22Rv1 (cell line): ENCODE measurements around the gene GPS1.
A peak's percentile ranks its signal among the peaks of the same experiment; 100 is the strongest.

Experiments
- H3K27ac ChIP-seq: fragments of 450-650 bp; 2 replicates; pipeline ENCODE4 v1.5.1; 2017
- ZFX ChIP-seq: fragments of 450-650 bp; IDR thresholded peaks from 2 replicates; pipeline ENCODE4 v1.6.1; 2017; ENCODE audit warnings: antibody characterized with exemption, borderline replicate concordance
- TF ChIP-seq, protein P1 (sequence below): fragments of 450-650 bp; IDR thresholded peaks from 2 replicates; pipeline ENCODE4 v1.5.1; 2017; ENCODE audit warnings: mild to moderate bottlenecking

The GPS1 gene

DNA sequence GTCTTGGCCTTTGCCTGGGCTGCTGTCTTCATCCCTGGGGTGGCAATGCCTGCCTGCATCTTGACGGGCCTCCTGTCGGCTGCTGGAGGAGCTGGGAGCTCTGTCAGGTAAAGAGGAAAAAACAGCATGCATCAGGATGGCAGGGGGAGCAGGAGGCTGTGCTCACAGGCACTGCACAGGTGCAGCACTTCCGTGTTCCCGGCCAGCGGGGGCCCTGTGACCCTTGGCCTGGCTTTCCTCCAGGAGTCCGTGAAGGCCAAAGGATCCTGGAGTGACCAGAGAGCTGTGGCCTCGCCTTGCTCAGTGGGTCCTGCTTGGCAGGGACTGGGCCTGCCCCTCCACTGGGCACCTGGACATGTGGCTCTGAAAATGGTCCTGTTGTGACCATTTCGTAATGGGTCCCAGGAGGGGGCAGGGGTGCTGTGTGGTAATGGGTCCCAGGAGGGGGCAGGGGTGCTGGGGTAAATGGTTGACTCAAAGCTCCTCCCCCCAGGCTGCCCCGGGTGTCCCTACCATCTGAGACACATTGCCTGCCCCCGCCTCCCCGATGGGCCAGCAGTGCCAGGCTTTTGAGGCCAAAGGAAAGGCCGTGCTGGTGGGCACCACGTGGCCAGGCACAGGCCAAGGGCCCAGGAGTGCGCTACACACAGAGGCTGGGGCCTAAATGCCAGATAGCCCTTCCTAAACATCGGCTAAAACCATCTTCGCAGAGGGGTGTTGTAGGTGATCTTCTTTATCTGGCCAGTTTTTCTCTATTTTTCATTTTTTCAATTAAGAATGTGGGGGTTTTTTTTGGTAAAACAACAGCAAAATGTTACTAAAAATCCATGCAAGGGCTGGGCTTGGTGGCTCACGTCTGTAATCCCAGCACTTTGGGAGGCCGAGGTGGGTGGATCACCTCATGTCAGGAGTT lies 50.3 kb downstream of the GPS1 start:
- no peak for TF ChIP-seq ZFX
- TF ChIP-seq, protein P1, sequence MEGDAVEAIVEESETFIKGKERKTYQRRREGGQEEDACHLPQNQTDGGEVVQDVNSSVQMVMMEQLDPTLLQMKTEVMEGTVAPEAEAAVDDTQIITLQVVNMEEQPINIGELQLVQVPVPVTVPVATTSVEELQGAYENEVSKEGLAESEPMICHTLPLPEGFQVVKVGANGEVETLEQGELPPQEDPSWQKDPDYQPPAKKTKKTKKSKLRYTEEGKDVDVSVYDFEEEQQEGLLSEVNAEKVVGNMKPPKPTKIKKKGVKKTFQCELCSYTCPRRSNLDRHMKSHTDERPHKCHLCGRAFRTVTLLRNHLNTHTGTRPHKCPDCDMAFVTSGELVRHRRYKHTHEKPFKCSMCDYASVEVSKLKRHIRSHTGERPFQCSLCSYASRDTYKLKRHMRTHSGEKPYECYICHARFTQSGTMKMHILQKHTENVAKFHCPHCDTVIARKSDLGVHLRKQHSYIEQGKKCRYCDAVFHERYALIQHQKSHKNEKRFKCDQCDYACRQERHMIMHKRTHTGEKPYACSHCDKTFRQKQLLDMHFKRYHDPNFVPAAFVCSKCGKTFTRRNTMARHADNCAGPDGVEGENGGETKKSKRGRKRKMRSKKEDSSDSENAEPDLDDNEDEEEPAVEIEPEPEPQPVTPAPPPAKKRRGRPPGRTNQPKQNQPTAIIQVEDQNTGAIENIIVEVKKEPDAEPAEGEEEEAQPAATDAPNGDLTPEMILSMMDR = no peak
- H3K27ac ChIP-seq = peak overlapping the region; percentile 97

DNA sequence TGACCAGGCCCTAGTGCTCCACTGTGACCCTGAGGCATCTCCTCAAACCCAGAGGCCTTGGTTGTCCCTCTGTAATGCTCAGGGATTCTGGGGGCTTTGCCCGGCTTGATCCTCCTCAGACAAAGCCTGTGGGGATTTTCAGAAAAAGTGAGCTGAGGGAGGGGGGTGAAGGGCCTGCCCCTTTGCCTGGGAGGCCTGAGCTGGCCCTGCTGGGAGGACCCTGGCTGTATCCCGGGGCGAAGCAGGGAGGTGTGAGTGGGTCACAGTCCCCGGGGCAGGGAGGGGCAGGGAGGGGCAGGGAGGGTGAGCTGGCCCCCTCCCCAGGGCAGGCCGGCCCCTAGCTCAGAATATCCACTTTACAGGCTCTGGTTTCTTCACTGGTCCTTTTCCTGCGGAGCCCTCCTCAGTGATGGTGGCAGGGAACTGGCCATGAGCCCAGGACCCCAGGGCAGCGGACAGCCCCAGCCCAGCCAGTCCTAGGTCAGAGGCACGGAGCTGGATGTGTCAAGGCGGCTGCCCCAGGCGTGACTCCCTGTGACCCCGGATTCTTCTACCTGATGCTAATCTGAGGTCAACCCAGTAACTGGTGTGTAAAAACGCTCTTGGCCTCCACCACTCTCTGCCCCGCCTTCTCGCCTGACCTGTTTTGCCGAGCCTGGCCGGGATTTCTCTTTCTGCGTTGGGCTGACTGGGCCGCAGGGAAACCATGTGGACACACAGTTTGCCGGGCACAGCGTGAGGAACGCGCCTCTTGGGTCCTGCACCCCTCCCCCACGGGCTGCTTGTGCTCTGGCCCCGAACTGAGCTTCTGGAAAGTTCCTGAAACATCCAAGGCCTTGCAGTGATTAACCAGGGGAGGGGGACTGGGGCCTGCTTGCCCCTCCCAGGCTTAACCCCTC lies 52.1 kb downstream of the GPS1 start:
- TF ChIP-seq, protein P1 = no peak
- no peak for TF ChIP-seq ZFX
- peak overlapping the region; percentile 97 for H3K27ac ChIP-seq

DNA sequence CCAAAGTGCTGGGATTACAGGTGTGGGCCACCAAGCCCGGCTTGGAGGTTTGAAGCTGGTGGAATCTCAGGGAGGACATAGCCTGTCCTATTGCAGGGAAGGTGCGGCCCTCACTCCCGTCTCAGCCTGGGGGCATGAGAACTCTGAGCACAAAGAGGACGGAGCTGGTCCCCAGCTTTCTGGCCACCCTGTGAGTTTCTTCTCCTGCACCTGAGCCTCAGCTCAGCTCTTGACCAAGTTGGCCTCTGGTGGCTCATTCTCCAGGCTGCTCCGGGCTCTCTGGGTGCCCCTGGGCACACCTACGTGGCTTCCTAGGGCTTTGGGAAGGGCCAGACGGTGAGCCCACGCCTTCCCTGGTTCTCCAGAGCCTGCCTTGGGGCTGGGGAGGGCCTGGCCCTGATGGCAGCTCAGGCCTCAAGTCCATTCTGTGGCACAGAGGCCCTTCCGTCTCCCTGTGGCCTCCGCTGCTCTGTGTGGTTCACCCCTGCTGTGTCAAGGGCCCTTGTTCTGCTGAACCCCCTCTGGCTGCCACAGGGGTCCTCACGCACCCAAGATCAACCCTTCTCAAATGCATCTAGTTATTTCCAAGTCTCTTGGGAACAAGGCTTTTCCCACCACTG lies 53.2 kb downstream of the GPS1 start:
- H3K27ac ChIP-seq = peak overlapping the region; percentile 97
- no peak for TF ChIP-seq ZFX

DNA sequence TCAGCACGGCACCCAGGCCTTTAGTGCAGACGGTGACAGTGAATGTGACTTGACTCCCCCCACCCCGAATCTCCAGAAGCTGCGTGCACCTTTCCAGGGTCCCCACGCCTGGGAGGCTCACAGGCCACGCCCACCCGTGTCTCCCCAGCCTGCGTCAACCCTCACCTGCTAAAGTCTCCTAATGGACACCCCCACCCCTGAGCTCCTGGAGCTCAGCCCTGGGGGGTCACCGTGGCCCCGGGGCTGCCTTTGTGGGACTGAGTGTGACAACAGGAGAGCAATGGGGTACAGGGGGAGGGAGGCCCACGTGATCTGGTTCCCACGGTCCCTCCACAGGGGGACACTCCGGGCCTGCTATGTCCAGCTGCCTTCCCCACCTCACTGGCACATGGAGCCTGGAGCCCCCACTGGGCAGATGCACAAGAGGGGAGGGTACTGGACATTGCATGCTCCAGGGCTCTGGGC lies 53.8 kb downstream of the GPS1 start:
- H3K27ac ChIP-seq = peak overlapping the region; percentile 97
- no peak for TF ChIP-seq ZFX
- TF ChIP-seq, protein P1 = no peak

DNA sequence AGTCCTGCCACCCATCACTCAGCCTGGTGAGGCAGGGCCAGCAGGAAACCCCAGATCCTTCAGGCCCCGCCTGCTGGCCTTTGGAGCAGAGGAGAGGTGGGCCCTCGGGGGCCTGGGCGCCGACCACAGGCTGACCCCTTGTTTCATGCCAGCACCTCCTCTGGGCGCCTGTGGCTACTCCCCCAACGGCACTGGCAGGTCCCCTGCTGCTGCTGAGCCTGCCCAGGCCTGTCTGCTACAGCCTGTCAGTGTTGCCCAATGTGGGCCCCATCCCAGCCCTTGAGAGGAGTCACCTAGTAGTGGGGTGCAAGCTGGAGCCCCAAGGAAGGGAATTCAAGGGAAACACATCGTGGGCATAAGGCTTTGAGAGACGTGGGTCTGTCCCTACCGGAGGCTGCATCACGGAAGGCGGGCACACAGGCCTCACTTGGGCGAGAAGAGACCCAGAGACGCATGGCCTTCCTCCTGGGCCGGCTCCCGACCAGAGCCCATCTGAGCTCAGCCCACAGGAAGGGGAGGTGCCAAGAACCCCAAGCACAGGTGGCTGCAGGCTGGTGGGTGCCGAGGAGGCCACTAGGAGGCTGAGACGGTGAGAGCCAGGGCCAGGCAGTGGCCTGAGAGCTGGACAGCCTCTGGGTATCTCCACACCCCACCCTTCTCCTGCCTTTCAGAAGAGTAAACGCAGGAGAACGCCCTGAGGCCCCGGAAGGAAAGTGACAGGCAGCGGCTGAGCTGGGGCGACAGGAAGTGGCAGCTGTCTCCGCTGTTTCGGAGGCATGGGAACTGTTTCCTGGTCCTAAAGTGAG lies 54.4 kb downstream of the GPS1 start:
- TF ChIP-seq ZFX = no peak
- TF ChIP-seq, protein P1 = peak; percentile 55
- peak overlapping the region; percentile 97 for H3K27ac ChIP-seq

DNA sequence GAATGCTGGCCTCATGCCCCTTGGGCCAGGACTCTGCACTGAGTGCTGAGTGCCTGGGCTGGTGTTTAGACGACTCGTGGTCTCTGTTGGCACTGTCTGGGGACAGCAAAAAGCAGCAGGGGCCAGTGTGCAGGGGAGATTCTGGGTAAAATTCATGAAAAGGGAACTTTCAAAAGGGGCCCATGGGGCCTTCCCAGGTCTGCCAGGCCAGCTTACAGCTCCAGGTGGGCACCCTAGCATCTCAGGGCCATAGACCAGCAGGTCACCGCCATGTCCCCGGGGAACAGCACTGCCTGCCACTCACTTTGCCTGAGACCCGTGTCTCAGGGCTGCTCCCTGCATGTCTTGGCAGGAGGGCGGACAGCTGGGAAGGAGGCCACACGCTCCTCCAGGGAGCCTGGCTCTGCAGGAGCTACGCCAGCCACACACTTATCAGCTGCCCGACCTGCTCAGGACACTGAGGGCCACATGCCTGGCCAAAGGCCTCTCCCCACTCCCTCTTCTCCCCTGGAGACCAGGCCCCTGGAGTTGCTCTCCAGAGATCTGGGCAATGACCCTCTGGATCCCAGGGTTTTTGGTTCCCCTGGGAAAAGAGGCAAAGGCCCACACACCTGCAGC lies 55.1 kb downstream of the GPS1 start:
- H3K27ac ChIP-seq = peak overlapping the region; percentile 97
- no peak for TF ChIP-seq ZFX
- TF ChIP-seq, protein P1 = no peak
